Measurements from ENCODE around the gene SCARF2.

GRCh38 chr22:20444325-20444724 lies 6.7 kb upstream of the SCARF2 start:
- TF ChIP-seq ZBTB8A (tag by site-specific recombination; IDR thresholded peaks at IDR 0.05) (no peak), ZBTB49 (tag by site-specific recombination; IDR thresholded peaks at IDR 0.05; ENCODE audit: low read depth) (no peak), CTCF (tag by site-specific recombination; IDR thresholded peaks at IDR 0.05) (no peak), YY2 (tag by site-specific recombination; IDR thresholded peaks at IDR 0.05) (no peak), BCL11A (tag by site-specific recombination; IDR thresholded peaks at IDR 0.05; ENCODE audit: low read depth) (no peak), MYNN (tag by site-specific recombination; IDR thresholded peaks at IDR 0.05; ENCODE audit: borderline replicate concordance) (no peak), KLF16 (tag by site-specific recombination; IDR thresholded peaks at IDR 0.05) (no peak), ZNF169 (tag by site-specific recombination; IDR thresholded peaks at IDR 0.05) (no peak)

Measured in HEK293 (cell line).